Measurements from ENCODE around the gene TGFBR3. TPM values are rescaled to one million over a fixed set of nuclear protein-coding genes. Genes with fewer than 3 reads are reported as not detected.

The TGFBR3 gene
- total RNA-seq, 4 donors from 2014 or later: 37.3 to 61.7 (median 48.4) TPM

GRCh38 chr1:91821126-91821868, 64.7 kb downstream of the TGFBR3 start:
- Histone ChIP-seq H3K9me3 (no peaks in the 10 kb centered on the region), H3K27me3 (no peaks in the 10 kb centered on the region), H3K4me3 (no peak overlapping the region), H3K4me1 (peaks cover 34 to 41% of the 10 kb centered on the region in 2 donors), H3K27ac (no peak overlapping the region), H3K36me3 (no peaks in the 10 kb centered on the region)
- in situ Hi-C loops (cut with MboI; ENCODE audit: low sequenced_read_pairs in 4 of 4): no loop called here
- DNase-seq (no peak), ATAC-seq (no peak)
- TF ChIP-seq POLR2A (IDR thresholded peaks at IDR 0.05) (no peak), CTCF (IDR thresholded peaks at IDR 0.05 in 4 of 5, conservative IDR thresholded peaks at IDR 0.05 in 1 of 5) (no peak)
- intact Hi-C loops (cut with DNase I; ENCODE audit: low total_unique reads): no loop called here

- peaks cover 43 to 54% of the 10 kb centered on the region in 2 donors for H3K4me1 ChIP-seq
- in situ Hi-C loops (cut with MboI; ENCODE audit: low sequenced_read_pairs in 4 of 4): no loop called here
- DNase-seq: no peak
- H3K27ac ChIP-seq: peak overlapping the region; percentile 45 to 75 (median 59)
- TF ChIP-seq CTCF (IDR thresholded peaks at IDR 0.05 in 4 of 5, conservative IDR thresholded peaks at IDR 0.05 in 1 of 5): no peak
- TF ChIP-seq POLR2A (IDR thresholded peaks at IDR 0.05): no peak
- no peaks in the 10 kb centered on the region for H3K27me3 ChIP-seq
- no peak overlapping the region for H3K4me3 ChIP-seq
- peak; percentile 72 to 80 for ATAC-seq
- intact Hi-C loops (cut with DNase I; ENCODE audit: low total_unique reads): no loop called here
- no peaks in the 10 kb centered on the region for H3K36me3 ChIP-seq
- no peaks in the 10 kb centered on the region for H3K9me3 ChIP-seq
Observed at GRCh38 chr1:91819038-91819788, 66.7 kb downstream of the TGFBR3 start.

- in situ Hi-C loops (cut with MboI; ENCODE audit: low sequenced_read_pairs in 4 of 4): no loop called here
- no peaks in the 10 kb centered on the region for H3K27me3 ChIP-seq
- H3K36me3 ChIP-seq: no peaks in the 10 kb centered on the region
- H3K9me3 ChIP-seq: no peaks in the 10 kb centered on the region
- intact Hi-C loops (cut with DNase I; ENCODE audit: low total_unique reads): no loop called here
- ATAC-seq: peak in 1 of 2 donors; percentile 4
- H3K27ac ChIP-seq: peak overlapping the region; percentile 56 to 75 (median 62)
- TF ChIP-seq CTCF (IDR thresholded peaks at IDR 0.05 in 4 of 5, conservative IDR thresholded peaks at IDR 0.05 in 1 of 5): no peak
- TF ChIP-seq POLR2A (IDR thresholded peaks at IDR 0.05): no peak
- H3K4me3 ChIP-seq: no peak overlapping the region
- peaks cover 45 to 54% of the 10 kb centered on the region in 2 donors for H3K4me1 ChIP-seq
- no peak for DNase-seq
Observed at GRCh38 chr1:91818713-91818975, 67.3 kb downstream of the TGFBR3 start.

- DNase-seq (no peak), ATAC-seq (peak in 1 of 2 donors; percentile 16)
- H3K36me3 ChIP-seq: no peaks in the 10 kb centered on the region
- H3K27ac ChIP-seq: peak overlapping the region; percentile 56 to 75 (median 62)
- H3K4me1 ChIP-seq: peaks cover 49 to 57% of the 10 kb centered on the region in 2 donors
- no peaks in the 10 kb centered on the region for H3K9me3 ChIP-seq
- intact Hi-C loops (cut with DNase I; ENCODE audit: low total_unique reads) (no loop called here), in situ Hi-C loops (cut with MboI; ENCODE audit: low sequenced_read_pairs in 4 of 4) (no loop called here)
- no peak overlapping the region for H3K4me3 ChIP-seq
- H3K27me3 ChIP-seq: no peaks in the 10 kb centered on the region
- TF ChIP-seq CTCF (IDR thresholded peaks at IDR 0.05 in 4 of 5, conservative IDR thresholded peaks at IDR 0.05 in 1 of 5) (no peak), POLR2A (IDR thresholded peaks at IDR 0.05) (no peak)
Observed at GRCh38 chr1:91817211-91817905, 68.6 kb downstream of the TGFBR3 start.

All from gastrocnemius medialis (tissue), 4 donors.